Testis (tissue), 2 donors: ENCODE measurements around the gene PIK3CD.

ENCODE experiments used
- POLR2A ChIP-seq: fragments of 450-650 bp; IDR thresholded peaks from one replicate; pipeline ENCODE4 v1.6.1; 2017; ENCODE audit warnings: antibody characterized with exemption, mild to moderate bottlenecking, moderate library complexity
- TF ChIP-seq, protein P1 (sequence below), 3 experiments: fragments of 450-650 bp in 2 of 3; fragments of 200-600 bp in 1 of 3; sonication (generic) in 1 of 3; IDR thresholded peaks; one replicate each; pipeline ENCODE4 v1.5.1; 2016 to 2019; ENCODE audit warnings: antibody characterized with exemption in 3 of 3, mild to moderate bottlenecking in 2 of 3, moderate library complexity in 1 of 3

DNA sequence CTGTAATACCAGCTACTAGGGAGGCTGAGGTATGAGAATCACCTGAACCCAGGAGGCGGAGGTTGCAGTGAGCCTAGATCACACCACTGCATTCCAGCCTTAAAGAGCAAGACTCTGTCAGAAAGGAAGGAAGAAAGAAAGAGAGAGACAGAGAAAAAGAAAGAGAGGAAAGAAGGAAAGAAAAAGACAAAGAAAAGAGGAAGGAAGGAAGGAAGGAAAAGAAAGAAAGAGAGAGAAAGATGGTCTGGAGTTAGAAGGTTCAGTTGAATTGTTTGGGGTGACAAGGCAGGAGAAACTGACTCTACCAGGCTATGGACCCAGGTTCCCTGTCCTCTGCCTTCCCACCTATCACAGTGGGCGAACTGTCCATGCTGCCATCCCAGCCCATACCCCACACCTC is 27.4 kb upstream of the PIK3CD start:
- TF ChIP-seq, protein P1, sequence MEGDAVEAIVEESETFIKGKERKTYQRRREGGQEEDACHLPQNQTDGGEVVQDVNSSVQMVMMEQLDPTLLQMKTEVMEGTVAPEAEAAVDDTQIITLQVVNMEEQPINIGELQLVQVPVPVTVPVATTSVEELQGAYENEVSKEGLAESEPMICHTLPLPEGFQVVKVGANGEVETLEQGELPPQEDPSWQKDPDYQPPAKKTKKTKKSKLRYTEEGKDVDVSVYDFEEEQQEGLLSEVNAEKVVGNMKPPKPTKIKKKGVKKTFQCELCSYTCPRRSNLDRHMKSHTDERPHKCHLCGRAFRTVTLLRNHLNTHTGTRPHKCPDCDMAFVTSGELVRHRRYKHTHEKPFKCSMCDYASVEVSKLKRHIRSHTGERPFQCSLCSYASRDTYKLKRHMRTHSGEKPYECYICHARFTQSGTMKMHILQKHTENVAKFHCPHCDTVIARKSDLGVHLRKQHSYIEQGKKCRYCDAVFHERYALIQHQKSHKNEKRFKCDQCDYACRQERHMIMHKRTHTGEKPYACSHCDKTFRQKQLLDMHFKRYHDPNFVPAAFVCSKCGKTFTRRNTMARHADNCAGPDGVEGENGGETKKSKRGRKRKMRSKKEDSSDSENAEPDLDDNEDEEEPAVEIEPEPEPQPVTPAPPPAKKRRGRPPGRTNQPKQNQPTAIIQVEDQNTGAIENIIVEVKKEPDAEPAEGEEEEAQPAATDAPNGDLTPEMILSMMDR (IDR thresholded peaks at IDR 0.05) = no peak
- no peak for TF ChIP-seq POLR2A
